PC-9 (cell line): ENCODE measurements around the gene ADAMTS16. TPM values are rescaled to one million over a fixed set of nuclear protein-coding genes. Genes with fewer than 3 reads are reported as not detected.

Source experiments
- BruUV-seq: library from RNA; stranded (reverse); fragments of 400-500 nt; replicated peaks from 2 replicates; lab custom pipeline; 2021; lab: Mats Ljungman, UMichigan
- CTCF ChIA-PET: fragments of 300-600 bp; sonication (Branson Sonifier 250); formaldehyde crosslinking; loops from one replicate; lab custom pipeline; 2022; ENCODE audit warnings: antibody characterized with exemption; lab: Charles Lee
- POLR2A ChIA-PET: fragments of 300-600 bp; sonication (Branson Sonifier 250); formaldehyde crosslinking; loops from one replicate; lab custom pipeline; 2022; ENCODE audit warnings: antibody characterized with exemption; ENCODE audit not compliant: unreplicated experiment; lab: Charles Lee
- DNase-seq, 2 experiments: peaks; one replicate each; pipeline versions ENCODE4 v3.0.0 to v3.0.0-alpha.2; 2015 to 2022; ENCODE audit warnings: mixed read lengths in 1 of 2
- H2AFZ ChIP-seq: fragments of 200-600 bp; sonication (generic); 2 replicates; pipeline ENCODE4 v1.8.1; 2017; ENCODE audit warnings: antibody characterized with exemption
- H3F3A ChIP-seq: fragments of 200-600 bp; sonication (generic); 2 replicates; pipeline ENCODE4 v1.8.1; 2017; ENCODE audit warnings: antibody characterized with exemption, mild to moderate bottlenecking, low read depth; ENCODE audit not compliant: insufficient read depth
- H3K27ac ChIP-seq: fragments of 200-600 bp; sonication (generic); 2 replicates; pipeline ENCODE4 v1.6.1; 2016; ENCODE audit warnings: mixed run types
- H3K27me3 ChIP-seq: fragments of 200-600 bp; sonication (generic); 2 replicates; pipeline ENCODE4 v1.6.1; 2016; ENCODE audit warnings: low read depth, mixed run types; ENCODE audit not compliant: insufficient read depth
- H3K36me3 ChIP-seq: fragments of 200-600 bp; sonication (generic); 2 replicates; pipeline ENCODE4 v1.6.1; 2016; ENCODE audit warnings: low read depth, mixed run types
- H3K4me1 ChIP-seq: fragments of 200-600 bp; sonication (generic); replicated peaks from 2 replicates; pipeline ENCODE4 v1.6.1; 2016; ENCODE audit warnings: mixed run types; ENCODE audit not compliant: insufficient read depth
- H3K4me2 ChIP-seq: fragments of 200-600 bp; sonication (generic); 2 replicates; pipeline ENCODE4 v1.6.1; 2017; ENCODE audit warnings: mixed run types
- H3K4me3 ChIP-seq: fragments of 200-600 bp; sonication (generic); 2 replicates; pipeline ENCODE4 v1.6.1; 2016; ENCODE audit warnings: mixed run types
- H3K79me2 ChIP-seq: fragments of 200-600 bp; sonication (generic); 2 replicates; pipeline ENCODE4 v1.6.1; 2017; ENCODE audit warnings: low read depth, mixed run types
- H3K9me2 ChIP-seq: fragments of 200-600 bp; sonication (generic); 2 replicates; pipeline ENCODE4 v1.8.1; 2017; ENCODE audit warnings: mild to moderate bottlenecking; ENCODE audit not compliant: insufficient read depth
- H3K9me3 ChIP-seq: fragments of 200-600 bp; sonication (generic); 2 replicates; pipeline ENCODE4 v1.8.1; 2016; ENCODE audit warnings: low read depth; ENCODE audit not compliant: insufficient read depth
- H4K20me1 ChIP-seq: fragments of 200-600 bp; sonication (generic); 2 replicates; pipeline ENCODE4 v1.8.1; 2017; ENCODE audit not compliant: insufficient read depth
- CTCF ChIP-seq: fragments of 200-600 bp; sonication (generic); conservative IDR thresholded peaks from 2 replicates; pipeline ENCODE4 v1.6.1; 2017; ENCODE audit warnings: mixed run types, antibody characterized with exemption, mild to moderate bottlenecking, moderate library complexity
- EZH2 ChIP-seq: fragments of 200-600 bp; sonication (generic); IDR thresholded peaks from 2 replicates; pipeline ENCODE4 v1.8.0; 2017; ENCODE audit warnings: antibody characterized with exemption, low read depth
- intact Hi-C: fragments of 100-400 bp; cut with micrococcal nuclease; formaldehyde crosslinking; loops from one replicate; pipeline ENCODE4 v1.10.0; 2022; ENCODE audit not compliant: unreplicated experiment
- total RNA-seq: library from RNA; stranded (reverse); gene quantifications from 2 replicates; pipeline ENCODE4 v1.2.3, GENCODE V29; 2021

The ADAMTS16 gene
- total RNA-seq, 1 experiment from 2014 or later, result 26.4 TPM

GRCh38 chr5:5271786-5272321 is 131.7 kb downstream of the ADAMTS16 start:
- Histone ChIP-seq H3K9me3 (no peaks in the 10 kb centered on the region), H3K79me2 (no peaks in the 10 kb centered on the region), H3F3A (peaks cover 29% of the 10 kb centered on the region), H3K36me3 (no peaks in the 10 kb centered on the region), H3K9me2 (no peaks in the 10 kb centered on the region), H2AFZ (peak overlapping the region; percentile 69), H3K4me3 (peak overlapping the region; percentile 52), H4K20me1 (no peaks in the 10 kb centered on the region), H3K27me3 (no peaks in the 10 kb centered on the region), H3K4me2 (peak overlapping the region; percentile 82), H3K4me1 (peaks cover 33% of the 10 kb centered on the region), H3K27ac (peak overlapping the region; percentile 90)
- TF ChIP-seq CTCF (0 out of 2 replicates have a peak, but pooled peaks have one; percentile 3), EZH2 (no peak)
- ChIA-PET CTCF (interaction anchor here (0.6 to 0.7 kb wide), 2 partner anchors 14 to 123 kb away, joined by 3 to 8 read pairs; no protein-coding TSS in a partner anchor), POLR2A (interaction anchor here (0.7 to 0.9 kb wide), 3 partner anchors 63 to 150 kb away, joined by 3 to 5 read pairs (median 4); partner anchors contain the start of gene ICE1)
- DNase-seq, result peak; percentile 74 to 95
- intact Hi-C loops, result loop anchor here (1.0 to 5.0 kb wide), 7 partner anchors 16 to 151 kb away; partner anchors contain the start of gene ICE1
- BruUV-seq, result no TSS peak

- no peak overlapping the region for H2AFZ ChIP-seq
Observed at GRCh38 chr5:5273398-5273797, 133.3 kb downstream of the ADAMTS16 start.

GRCh38 chr5:5273976-5274375 is 133.8 kb downstream of the ADAMTS16 start:
- ChIA-PET CTCF (interaction anchor here (0.6 kb wide), 1 partner anchor 63 kb away, joined by 4 read pairs; no protein-coding TSS in a partner anchor), POLR2A (interaction anchor here (0.7 kb wide), 1 partner anchor 13 kb away, joined by 3 read pairs; no protein-coding TSS in a partner anchor)
- BruUV-seq, result no TSS peak

More at GRCh38 chr5:5273398-5273797, 133.3 kb downstream of the ADAMTS16 start:
- Histone ChIP-seq H3F3A (peaks cover 29% of the 10 kb centered on the region), H3K4me3 (no peak overlapping the region), H3K27me3 (no peaks in the 10 kb centered on the region), H4K20me1 (no peaks in the 10 kb centered on the region), H3K36me3 (no peaks in the 10 kb centered on the region), H3K9me2 (no peaks in the 10 kb centered on the region), H3K9me3 (no peaks in the 10 kb centered on the region), H3K4me2 (0 out of 2 replicates have a peak overlapping the region, but pooled peaks have one; percentile 82), H3K79me2 (no peaks in the 10 kb centered on the region), H3K4me1 (peaks cover 33% of the 10 kb centered on the region), H3K27ac (peak overlapping the region; percentile 90)
- intact Hi-C loops, result loop anchor here (2.0 to 5.0 kb wide), 2 partner anchors 119 to 149 kb away; partner anchors contain the start of gene ICE1
- no peak for DNase-seq
- POLR2A ChIA-PET, result interaction anchor here (0.7 kb wide), 1 partner anchor 23 kb away, joined by 3 read pairs; no protein-coding TSS in a partner anchor
- BruUV-seq, result no TSS peak
- TF ChIP-seq EZH2 (no peak), CTCF (no peak)
- CTCF ChIA-PET, result no interaction called here

More at GRCh38 chr5:5273976-5274375, 133.8 kb downstream of the ADAMTS16 start:
- Histone ChIP-seq H3K4me2 (no peak overlapping the region), H3K79me2 (no peaks in the 10 kb centered on the region), H3K36me3 (no peaks in the 10 kb centered on the region), H3K4me1 (peaks cover 33% of the 10 kb centered on the region), H3K9me2 (no peaks in the 10 kb centered on the region), H3K27me3 (no peaks in the 10 kb centered on the region), H3K27ac (no peak overlapping the region), H3F3A (peaks cover 29% of the 10 kb centered on the region), H3K4me3 (no peak overlapping the region), H3K9me3 (no peaks in the 10 kb centered on the region), H4K20me1 (no peaks in the 10 kb centered on the region), H2AFZ (no peak overlapping the region)
- TF ChIP-seq CTCF, result no peak
- TF ChIP-seq EZH2, result no peak
- intact Hi-C loops, result loop anchor here (2.0 to 5.0 kb wide), 2 partner anchors 118 to 149 kb away; partner anchors contain the start of gene ICE1
- DNase-seq, result no peak
